ENCODE results near the gene ST3GAL6.

DNA sequence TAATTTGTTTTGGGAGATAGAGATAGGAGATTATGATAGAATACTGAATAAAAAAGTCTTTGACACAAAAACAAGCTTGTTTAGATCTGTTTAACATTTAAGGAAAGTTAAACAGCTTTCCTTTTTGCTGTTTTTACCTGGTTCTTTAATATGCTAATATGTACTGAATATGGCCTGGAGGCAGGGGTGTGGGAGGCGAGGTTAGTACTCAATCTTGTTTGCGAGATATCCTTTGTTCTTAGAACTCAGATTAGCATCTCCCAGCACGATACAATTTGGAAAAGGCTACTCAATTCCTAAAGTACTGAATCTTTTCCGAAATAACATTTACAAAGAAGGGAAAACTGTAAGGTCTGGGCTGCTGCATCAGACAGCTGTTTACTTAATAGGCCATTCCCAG is 40.8 kb upstream of the ST3GAL6 start:
- TF ChIP-seq, protein P1, sequence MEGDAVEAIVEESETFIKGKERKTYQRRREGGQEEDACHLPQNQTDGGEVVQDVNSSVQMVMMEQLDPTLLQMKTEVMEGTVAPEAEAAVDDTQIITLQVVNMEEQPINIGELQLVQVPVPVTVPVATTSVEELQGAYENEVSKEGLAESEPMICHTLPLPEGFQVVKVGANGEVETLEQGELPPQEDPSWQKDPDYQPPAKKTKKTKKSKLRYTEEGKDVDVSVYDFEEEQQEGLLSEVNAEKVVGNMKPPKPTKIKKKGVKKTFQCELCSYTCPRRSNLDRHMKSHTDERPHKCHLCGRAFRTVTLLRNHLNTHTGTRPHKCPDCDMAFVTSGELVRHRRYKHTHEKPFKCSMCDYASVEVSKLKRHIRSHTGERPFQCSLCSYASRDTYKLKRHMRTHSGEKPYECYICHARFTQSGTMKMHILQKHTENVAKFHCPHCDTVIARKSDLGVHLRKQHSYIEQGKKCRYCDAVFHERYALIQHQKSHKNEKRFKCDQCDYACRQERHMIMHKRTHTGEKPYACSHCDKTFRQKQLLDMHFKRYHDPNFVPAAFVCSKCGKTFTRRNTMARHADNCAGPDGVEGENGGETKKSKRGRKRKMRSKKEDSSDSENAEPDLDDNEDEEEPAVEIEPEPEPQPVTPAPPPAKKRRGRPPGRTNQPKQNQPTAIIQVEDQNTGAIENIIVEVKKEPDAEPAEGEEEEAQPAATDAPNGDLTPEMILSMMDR (IDR thresholded peaks at IDR 0.05; ENCODE audit: low read depth, low read length) = no peak
- TF ChIP-seq POLR2A (IDR thresholded peaks at IDR 0.05; ENCODE audit: extremely low read depth, insufficient read length) = no peak
- TF ChIP-seq, protein P2, sequence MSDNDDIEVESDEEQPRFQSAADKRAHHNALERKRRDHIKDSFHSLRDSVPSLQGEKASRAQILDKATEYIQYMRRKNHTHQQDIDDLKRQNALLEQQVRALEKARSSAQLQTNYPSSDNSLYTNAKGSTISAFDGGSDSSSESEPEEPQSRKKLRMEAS (IDR thresholded peaks at IDR 0.05; ENCODE audit: low read depth, low read length) = no peak

Data from NB4 (cell line).